GM18868 (cell line): ENCODE data around the gene SLC27A3.

ENCODE experiments used
- ATAC-seq: cut with Tn5 transposase; IDR thresholded peaks from one replicate; pipeline ENCODE4 v1.9.1; 2021; ENCODE audit warnings: mild to moderate bottlenecking, moderate library complexity; ENCODE audit not compliant: unreplicated experiment

The SLC27A3 gene

DNA sequence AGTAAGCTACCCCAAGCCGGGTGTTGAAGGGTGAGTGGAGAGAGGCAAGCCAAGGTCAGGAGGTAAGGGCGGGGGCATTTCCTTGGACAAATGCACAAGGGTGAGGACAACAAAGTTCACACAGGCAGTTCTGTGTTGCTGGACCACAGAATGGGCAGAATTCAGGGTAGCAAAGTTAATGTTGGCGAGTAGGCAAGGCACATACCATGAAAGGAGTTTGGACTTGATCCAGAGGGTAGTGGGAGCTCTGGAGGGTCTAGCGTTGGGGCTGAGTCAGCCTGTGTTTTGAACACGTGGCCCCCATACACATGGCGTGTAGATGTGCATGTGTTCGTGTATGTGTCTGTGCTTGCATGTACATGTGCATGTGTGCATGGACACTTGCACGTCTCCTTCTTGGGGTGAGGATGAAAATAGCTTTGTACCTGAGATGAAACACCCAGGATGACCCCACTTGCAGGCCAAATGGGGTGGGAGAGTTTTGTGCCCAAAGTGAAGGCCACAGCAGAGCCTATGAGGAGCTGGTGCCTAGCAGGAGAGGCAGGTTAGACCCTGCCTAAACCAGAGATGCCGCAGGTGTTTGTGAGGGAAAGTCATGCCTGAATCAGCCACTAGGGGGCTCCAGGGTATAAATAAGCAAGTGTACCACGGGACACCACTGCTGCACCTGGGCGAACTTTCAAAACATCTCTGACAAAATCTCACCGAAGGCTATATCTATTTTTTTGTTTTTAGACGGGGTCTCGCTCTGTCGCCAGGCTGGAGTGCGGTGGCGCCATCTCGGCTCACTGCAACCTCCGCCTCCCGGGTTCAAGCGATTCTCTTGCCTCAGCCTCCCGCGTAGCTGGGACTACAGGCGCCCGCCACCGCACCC, 21.8 kb downstream of the SLC27A3 start:
- ATAC-seq: peak; percentile 65

DNA sequence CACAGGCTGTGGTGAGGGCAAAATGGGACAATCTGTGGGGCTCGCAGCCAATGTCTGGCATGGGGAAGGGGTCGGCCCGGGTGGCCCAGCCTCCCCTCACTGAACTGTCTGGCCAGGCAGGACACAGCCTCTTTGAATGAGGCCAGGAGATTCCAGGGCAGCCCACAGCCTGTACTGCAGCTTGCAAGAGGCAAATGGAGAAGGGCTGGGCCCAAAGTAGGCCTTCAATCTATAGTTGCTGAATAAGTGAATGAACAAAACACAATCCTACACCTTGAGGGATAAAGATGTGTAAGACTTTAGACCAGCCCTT, 23.2 kb downstream of the SLC27A3 start:
- ATAC-seq: no peak

DNA sequence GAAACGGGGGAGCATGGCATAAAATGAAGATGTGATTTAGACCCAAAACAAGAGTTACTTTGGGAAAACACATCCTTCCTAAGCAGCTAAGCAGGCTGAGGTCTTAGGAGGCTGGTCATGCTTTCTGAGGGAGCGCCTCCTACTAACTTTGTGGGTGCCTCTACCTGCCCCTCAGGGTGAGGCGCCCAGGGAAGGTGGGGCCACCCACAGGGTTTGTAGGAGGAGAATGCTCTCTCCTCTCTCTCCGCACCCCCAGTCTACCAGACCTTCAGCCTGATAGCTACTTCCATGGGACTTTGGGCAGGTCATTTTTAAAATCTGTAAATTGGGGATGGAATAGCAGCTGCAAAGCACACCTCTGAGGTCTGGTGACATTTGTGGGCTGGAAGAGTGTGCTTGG, 23.8 kb downstream of the SLC27A3 start:
- ATAC-seq: no peak

DNA sequence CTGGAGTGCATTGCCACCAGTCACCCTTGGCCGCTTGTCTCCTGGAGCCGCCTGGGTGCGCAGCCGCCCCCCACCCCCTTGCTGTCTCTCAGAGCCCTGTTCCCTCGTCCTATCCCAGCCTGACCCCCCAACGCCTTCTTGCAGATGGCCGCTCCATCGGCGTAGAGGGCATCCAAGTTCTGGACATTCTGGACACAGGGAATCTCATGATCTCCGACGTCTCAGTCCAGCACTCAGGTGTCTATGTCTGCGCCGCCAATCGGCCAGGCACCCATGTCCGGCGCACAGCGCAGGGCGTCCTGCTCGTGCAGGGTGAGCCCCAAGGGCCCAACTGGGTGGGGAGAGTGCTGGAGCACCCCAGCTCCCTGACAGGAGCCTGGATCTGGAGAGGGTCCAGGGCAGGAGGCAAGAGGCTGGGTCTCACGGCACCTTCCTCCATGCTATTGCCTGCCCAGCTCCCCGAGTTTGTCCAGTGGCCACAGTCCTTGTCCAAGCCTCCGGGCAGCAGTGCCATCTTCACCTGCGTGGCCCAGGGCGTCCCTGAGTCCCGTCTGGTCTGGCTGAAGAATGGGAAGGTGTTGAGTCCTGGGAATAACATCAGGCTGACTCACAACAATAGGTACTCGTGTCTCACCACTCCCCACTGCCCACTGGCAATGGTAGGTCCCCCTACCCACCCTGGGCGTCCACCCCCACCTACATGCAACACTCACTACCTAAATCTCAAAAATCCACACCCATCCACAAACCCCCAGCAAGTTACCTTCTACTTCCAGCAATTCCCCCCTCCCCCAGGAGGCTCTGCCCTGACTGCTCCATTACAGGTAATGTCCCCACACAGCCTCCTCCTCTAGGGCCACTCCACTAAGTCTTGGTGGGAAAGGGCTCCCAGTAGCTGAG, 24.6 kb downstream of the SLC27A3 start:
- ATAC-seq: no peak

DNA sequence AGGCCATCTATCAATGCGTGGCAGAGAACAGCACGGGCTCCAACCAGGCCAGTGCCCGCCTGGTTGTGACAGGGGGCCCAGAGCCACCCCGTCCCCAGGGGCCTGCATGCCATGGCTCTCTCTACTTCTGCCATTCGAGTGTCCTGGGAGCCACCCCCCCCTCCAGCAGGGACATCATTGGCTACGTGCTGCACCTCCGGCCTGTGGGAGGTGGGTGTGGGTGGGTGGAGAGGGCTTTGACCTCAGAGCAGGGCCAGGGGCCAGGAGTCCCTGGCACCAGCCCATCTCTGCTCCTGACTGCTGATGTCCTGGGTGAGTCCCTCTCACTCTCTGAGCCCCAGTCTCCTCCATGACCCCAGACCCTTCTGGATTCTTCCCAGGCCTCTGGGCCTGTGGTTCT, 25.3 kb downstream of the SLC27A3 start:
- ATAC-seq: no peak

DNA sequence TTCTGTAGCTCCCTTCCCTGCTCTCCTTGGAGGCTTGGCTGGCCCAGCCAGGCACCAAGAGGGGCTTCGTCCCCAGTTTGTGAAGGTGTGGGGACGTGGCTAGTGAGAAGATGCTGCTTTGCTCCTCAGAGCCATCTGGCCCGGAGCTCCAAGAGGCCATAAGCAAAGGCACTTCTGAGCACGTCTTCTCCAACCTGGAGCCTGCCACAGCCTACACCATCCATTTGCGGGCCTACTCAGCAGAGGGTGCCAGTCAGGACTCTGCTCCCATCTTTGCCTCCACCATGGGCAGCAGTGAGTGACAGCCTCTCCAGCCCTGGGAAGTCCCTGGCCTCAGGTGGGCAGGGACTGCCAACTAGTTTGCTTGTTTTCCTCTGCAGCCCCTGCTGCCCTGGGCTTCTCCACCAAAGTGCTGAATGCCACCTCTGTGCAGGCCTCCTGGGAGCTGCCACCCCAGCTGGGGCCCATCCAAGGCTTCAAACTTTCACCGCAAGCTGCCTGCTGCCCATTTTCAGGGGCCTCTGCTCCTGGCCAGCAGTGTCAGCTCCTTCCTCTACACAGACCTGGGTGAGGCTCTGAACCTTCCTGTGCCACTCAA, 25.9 kb downstream of the SLC27A3 start:
- no peak for ATAC-seq

DNA sequence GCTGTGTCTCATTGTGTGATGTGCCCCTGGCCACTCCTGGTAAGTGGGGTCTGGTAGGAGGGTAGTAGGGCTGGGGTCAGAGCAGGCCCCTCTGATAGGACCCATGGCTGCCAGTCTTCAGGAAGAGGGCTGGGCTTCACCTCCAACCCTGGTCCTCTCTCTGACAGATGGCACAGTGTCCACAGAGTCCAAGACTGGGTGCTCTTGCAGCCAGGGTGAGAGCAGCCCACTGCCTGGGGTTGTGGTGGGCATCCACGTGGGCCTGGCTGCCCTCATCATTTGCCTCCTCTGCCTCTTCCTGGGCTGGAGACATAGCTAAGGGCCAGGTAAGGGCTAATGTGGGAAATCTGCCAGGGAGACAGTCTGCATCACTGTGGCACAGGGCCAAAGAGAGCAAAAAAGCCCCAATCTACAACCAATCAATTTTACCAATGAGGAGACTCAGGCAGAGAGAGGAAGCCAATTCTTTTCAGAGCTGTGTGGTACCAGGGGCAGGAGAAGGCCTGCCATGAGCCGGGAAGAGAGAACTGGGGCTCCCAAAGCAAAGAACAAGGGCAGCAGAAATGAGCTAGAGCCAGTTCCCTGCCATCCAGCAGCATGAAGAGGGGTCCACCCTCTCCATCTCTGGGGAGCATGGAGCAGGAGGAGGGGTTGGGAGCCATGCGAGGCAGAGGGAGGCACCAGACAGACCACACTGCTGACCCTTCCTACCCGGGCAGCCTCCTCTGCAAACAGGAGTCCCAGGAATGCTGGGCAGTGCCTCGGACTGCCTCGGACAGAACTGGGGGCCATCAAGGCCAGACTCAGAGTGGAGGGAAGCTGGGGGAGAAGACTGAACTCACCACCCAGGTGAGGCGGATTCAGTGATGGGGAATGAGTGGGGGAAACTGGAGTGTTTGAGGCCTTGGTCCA, 26.8 kb downstream of the SLC27A3 start:
- ATAC-seq: no peak

DNA sequence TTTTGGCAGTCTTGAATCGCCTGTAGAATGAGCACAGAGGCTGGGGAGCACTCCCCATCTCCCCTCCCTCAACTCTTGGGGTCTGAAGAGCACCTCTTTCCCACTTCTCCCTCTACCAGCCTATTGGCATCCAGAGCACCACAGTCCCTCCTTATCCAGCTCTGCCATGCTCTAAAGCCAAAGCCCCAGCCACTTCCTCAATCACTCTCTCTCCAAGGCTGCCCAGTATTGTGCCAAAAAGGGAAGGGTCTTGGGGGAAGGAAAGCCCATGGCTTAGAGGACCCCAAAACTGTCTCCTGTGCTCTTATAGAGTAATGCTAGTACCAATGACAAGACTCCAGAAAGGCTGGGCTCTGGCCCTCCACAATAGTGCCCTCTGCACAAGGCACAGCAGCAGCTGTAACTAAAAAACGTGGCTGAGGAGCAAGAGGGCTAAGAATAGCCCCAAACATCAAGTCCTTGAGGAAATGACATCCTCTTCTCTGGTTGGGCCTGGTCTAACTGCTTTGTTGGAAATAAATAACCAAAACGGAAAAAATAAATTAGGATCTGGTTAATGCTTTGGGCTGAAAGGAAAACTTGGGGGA, 28.4 kb downstream of the SLC27A3 start:
- no peak for ATAC-seq

DNA sequence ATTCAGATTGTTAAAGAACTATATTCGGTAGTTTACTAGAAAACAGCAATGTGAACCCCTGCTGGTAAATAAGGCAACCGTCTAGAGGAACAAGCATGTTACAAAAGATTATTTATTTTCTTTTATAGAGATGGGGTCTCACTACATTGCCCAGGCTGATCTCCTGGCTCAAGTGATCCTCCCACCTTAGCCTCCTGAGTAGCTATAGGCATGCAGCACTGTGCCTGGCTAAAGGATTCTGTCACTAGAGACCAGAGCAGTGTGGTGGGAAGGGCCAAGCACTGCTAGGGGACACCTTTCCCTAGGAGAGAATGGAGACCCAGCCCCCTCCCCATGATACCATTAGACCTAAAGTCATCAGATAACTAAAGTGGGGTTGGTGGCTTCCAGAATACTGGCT, 28.9 kb downstream of the SLC27A3 start:
- ATAC-seq: no peak

DNA sequence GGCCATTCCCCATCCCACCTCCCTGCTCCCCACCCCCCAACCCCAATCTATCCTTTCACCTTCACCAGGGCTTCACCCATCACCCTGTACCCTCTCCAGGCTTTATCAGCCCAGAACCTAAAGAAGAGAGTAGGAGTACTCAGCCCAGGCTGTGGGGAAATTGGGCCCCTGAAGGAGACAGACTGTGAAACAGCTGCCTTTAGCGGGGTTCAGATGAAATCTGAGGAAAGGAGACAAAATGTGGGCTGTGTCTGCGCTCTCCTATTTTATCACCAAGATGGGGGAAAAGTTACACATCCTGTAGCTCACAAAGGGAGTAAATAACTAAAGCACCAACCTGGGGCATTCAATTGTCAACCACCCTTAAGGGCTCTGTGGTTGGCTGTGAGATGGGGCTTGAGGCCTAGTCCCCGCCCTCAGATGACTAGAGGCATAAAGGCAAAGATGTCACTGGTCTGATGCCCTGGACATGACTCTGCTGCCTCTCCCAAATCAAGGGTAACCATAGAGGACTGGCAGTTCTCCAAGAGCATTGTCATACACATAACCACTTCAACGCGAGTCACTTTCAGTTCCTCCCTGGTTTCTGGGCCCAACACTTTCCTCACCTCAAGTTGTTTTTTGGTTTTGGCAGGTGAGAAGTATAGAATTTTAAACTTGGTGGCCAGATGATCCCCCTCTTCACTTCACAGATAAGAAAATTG, 30.0 kb downstream of the SLC27A3 start:
- peak; percentile 96 for ATAC-seq

DNA sequence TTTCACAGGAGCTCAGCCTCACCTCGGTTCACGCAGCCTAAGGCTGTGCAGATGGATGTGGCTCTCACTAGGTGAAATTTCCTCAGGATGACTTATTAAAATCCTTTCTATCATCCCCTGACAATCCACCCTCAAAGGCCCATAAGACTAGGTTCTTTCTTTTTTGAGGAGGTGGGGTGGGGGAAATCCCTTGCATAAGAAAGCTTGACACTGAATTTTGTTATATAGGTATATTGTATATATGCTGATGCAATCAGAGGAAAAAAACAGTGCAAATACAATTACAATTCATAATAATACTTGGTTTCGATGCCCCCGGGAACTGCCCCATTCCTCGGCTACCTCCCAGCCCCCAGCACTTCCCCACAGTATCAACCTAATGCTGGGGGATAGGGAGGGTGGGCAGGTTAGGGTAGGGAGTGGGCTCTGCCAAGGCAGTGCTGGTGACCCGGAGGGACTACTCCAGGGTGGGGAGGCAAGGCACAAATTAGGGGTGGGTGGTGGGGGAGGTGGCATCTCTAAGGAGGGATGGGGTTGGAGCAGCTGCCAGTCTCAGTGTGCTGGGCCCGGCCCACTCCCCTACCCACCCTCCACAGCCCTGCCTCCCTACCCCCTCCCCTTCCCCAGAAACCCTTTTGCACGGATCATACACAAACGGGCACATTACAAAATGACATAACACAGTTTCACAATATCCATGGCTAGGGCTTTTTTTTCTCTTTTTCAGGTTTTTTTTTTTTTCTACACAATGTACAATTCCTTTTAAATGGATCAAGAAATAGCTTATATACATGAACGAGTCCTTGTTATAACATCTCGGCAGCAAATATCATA, 30.9 kb downstream of the SLC27A3 start:
- no peak for ATAC-seq

DNA sequence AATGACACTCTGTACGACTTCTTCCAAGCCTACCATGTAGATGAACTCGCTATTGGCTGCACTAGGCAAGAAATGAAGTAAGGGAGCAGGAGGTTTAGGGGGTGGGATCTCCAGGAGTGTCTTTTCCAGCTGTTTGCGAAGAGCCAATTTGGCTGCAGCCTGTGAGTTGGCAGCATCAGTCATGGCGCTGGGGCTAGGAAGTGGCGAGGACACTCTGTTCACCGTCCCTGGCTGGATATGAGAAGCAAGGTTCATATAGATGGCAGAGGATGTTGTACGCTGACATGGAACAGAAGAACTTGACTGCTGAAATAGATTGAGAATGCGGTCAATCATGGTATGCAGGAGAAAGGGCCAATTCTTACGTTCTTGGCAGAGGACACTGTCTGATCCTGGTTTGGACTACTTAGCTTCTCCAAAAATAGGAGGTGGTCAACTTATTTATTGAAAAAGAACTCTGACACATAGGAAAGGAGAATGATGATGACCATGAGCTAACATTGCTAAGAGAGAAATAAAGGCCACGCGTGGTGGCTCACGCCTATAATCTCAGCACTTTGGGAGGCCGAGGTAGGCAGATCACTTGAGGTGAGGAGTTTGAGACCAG, 41.2 kb downstream of the SLC27A3 start:
- no peak for ATAC-seq

DNA sequence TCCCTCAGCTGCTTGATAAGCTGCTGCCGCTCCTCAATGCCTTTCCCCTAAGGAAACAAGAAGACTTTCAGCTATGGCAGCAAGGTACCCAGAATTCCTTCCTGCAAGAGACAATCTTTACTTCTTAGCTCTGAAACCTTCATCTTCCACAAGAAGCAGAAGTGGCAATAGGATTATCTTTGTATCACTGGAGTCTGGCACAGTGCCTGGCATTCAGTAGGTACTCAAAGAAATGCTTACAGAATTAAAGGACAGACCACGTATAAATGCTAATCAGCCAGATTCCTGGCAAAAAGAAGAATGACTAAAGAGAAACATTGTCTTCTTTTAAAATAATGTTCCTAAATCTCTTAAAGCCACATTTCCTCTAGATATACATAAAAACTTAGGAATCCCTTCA, 43.7 kb downstream of the SLC27A3 start:
- no peak for ATAC-seq

DNA sequence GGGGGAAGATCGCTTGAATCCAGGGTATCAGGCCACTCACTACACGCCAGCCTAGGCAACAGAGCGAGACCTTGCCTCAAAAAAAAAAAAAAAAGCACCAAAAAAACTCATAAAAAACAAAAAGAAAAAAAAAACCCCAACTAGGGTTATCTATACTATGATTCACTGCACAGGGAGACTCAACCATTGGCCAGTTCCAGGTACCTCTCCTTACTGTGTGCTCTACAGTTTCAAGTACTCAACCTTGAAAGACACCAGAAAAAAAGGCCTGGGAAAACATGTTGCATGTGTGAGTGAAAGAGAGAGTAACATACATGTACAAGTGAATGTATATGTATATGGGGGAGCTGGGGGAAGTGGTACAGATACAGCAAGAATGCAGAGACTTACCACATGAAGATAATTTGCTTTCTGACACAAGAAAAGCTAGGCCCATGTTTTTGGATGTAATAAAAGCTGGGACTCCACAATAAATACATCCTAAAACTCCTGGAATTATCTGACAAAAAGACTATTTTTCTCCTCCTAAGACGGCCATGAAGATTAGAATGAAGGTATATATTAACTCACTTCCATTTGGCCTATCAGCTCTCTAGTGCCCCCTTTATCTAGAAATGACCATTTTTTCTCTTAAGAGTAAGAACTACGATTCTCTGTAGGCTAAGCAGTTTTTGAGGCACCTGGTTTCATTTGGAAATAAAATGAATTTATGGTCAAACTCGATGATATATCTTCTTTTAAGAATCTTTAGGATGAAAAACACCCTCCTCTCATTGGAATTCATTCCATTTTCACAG, 52.2 kb downstream of the SLC27A3 start:
- ATAC-seq: no peak
